ENCODE data around the gene FAM241B. TPM values are rescaled to one million over a fixed set of nuclear protein-coding genes. Genes with fewer than 3 reads are reported as not detected.
A peak's percentile ranks its signal among the peaks of the same experiment; 100 is the strongest.

FAM241B gene
- polyA plus RNA-seq, 3 donors from 2014 or later = 0.47 to 0.84 TPM; not detected in 1

- no peaks in the 10 kb centered on the region for H3K36me3 Mint-ChIP-seq
- no peaks in the 10 kb centered on the region for H3K9me3 Mint-ChIP-seq
- H3K27ac Mint-ChIP-seq = no peak overlapping the region
- H3K4me3 Mint-ChIP-seq = no peak overlapping the region
- DNase-seq = no peak
- H3K27me3 Mint-ChIP-seq (ENCODE audit: low read depth in 3 of 3) = peaks cover 0 to 2% (median 1%) of the 10 kb centered on the region in 3 donors
- peaks cover 10 to 14% of the 10 kb centered on the region in 2 donors for H3K4me1 Mint-ChIP-seq
Measured at GRCh38 chr10:69648461-69648860, 18.4 kb downstream of the FAM241B start.

GRCh38 chr10:69649786-69650550 is 19.9 kb downstream of the FAM241B start:
- no peaks in the 10 kb centered on the region for H3K9me3 Mint-ChIP-seq
- H3K27ac Mint-ChIP-seq = no peak overlapping the region
- DNase-seq = no peak
- peaks cover 0 to 2% (median 1%) of the 10 kb centered on the region in 3 donors for H3K27me3 Mint-ChIP-seq (ENCODE audit: low read depth in 3 of 3)
- H3K4me1 Mint-ChIP-seq = peaks cover 10 to 14% of the 10 kb centered on the region in 2 donors
- no peaks in the 10 kb centered on the region for H3K36me3 Mint-ChIP-seq
- H3K4me3 Mint-ChIP-seq = no peak overlapping the region

- peaks cover 10 to 14% of the 10 kb centered on the region in 2 donors for H3K4me1 Mint-ChIP-seq
- H3K27me3 Mint-ChIP-seq (ENCODE audit: low read depth in 3 of 3) = peaks cover 0 to 2% (median 1%) of the 10 kb centered on the region in 3 donors
- DNase-seq = no peak
- H3K4me3 Mint-ChIP-seq = peak overlapping the region in 1 of 5 donors; percentile 38
- H3K9me3 Mint-ChIP-seq = peaks cover 0 to under 1% (median 0%) of the 10 kb centered on the region in 6 donors
- no peaks in the 10 kb centered on the region for H3K36me3 Mint-ChIP-seq
- no peak overlapping the region for H3K27ac Mint-ChIP-seq
Measured at GRCh38 chr10:69650589-69651261, 20.7 kb downstream of the FAM241B start.

GRCh38 chr10:69651362-69651761 is 21.3 kb downstream of the FAM241B start:
- Mint-ChIP-seq H3K4me3 (no peak overlapping the region), H3K27ac (no peak overlapping the region)

GRCh38 chr10:69652111-69652856 is 22.2 kb downstream of the FAM241B start:
- Mint-ChIP-seq H3K27me3 (ENCODE audit: low read depth in 3 of 3) (peaks cover 0 to 2% (median 0%) of the 10 kb centered on the region in 3 donors), H3K9me3 (peaks cover 0 to 2% (median 0%) of the 10 kb centered on the region in 6 donors), H3K36me3 (no peaks in the 10 kb centered on the region), H3K27ac (no peak overlapping the region), H3K4me1 (peaks cover 10 to 14% of the 10 kb centered on the region in 2 donors), H3K4me3 (no peak overlapping the region)
- no peak for DNase-seq

More at GRCh38 chr10:69651362-69651761, 21.3 kb downstream of the FAM241B start:
- H3K36me3 Mint-ChIP-seq = no peaks in the 10 kb centered on the region
- H3K9me3 Mint-ChIP-seq = peaks cover 0 to 2% (median 0%) of the 10 kb centered on the region in 6 donors
- H3K27me3 Mint-ChIP-seq (ENCODE audit: low read depth in 3 of 3) = peaks cover 0 to 2% (median 1%) of the 10 kb centered on the region in 3 donors
- H3K4me1 Mint-ChIP-seq = peaks cover 10 to 14% of the 10 kb centered on the region in 2 donors
- no peak for DNase-seq

- peaks cover 0 to 5% (median 0%) of the 10 kb centered on the region in 3 donors for H3K27me3 Mint-ChIP-seq (ENCODE audit: low read depth in 3 of 3)
- no peak overlapping the region for H3K4me3 Mint-ChIP-seq
- peaks cover 10 to 14% of the 10 kb centered on the region in 2 donors for H3K4me1 Mint-ChIP-seq
- H3K27ac Mint-ChIP-seq = no peak overlapping the region
- no peaks in the 10 kb centered on the region for H3K36me3 Mint-ChIP-seq
- DNase-seq = no peak
- H3K9me3 Mint-ChIP-seq = peaks cover 0 to 2% (median 0%) of the 10 kb centered on the region in 6 donors
Measured at GRCh38 chr10:69652857-69653199, 22.8 kb downstream of the FAM241B start.

- H3K4me3 Mint-ChIP-seq = no peak overlapping the region
- H3K4me1 Mint-ChIP-seq = peaks cover 10 to 14% of the 10 kb centered on the region in 2 donors
- peaks cover 0 to 2% (median 0%) of the 10 kb centered on the region in 6 donors for H3K9me3 Mint-ChIP-seq
- peaks cover 0 to 10% (median 0%) of the 10 kb centered on the region in 3 donors for H3K27me3 Mint-ChIP-seq (ENCODE audit: low read depth in 3 of 3)
- no peaks in the 10 kb centered on the region for H3K36me3 Mint-ChIP-seq
- no peak for DNase-seq
- no peak overlapping the region for H3K27ac Mint-ChIP-seq
Measured at GRCh38 chr10:69653561-69653960, 23.5 kb downstream of the FAM241B start.

- Mint-ChIP-seq H3K27me3 (ENCODE audit: low read depth in 3 of 3) (peaks cover 0 to 13% (median 0%) of the 10 kb centered on the region in 3 donors), H3K4me3 (no peak overlapping the region), H3K9me3 (peaks cover 0 to 2% (median 0%) of the 10 kb centered on the region in 6 donors), H3K36me3 (no peaks in the 10 kb centered on the region), H3K27ac (no peak overlapping the region), H3K4me1 (peaks cover 10 to 14% of the 10 kb centered on the region in 2 donors)
- no peak for DNase-seq
Measured at GRCh38 chr10:69655124-69655867, 25.2 kb downstream of the FAM241B start.

- Mint-ChIP-seq H3K36me3 (no peaks in the 10 kb centered on the region), H3K27me3 (ENCODE audit: low read depth in 3 of 3) (peaks cover 0 to 13% (median 0%) of the 10 kb centered on the region in 3 donors), H3K4me1 (peaks cover 8 to 10% of the 10 kb centered on the region in 2 donors), H3K4me3 (no peak overlapping the region), H3K27ac (no peak overlapping the region), H3K9me3 (peaks cover 0 to 2% (median 0%) of the 10 kb centered on the region in 6 donors)
- no peak for DNase-seq
Measured at GRCh38 chr10:69655868-69656555, 26.0 kb downstream of the FAM241B start.

- Mint-ChIP-seq H3K4me3 (no peak overlapping the region), H3K36me3 (no peaks in the 10 kb centered on the region), H3K27ac (no peak overlapping the region), H3K4me1 (peaks cover 1 to 2% of the 10 kb centered on the region in 2 donors), H3K27me3 (ENCODE audit: low read depth in 3 of 3) (peaks cover 0 to 13% (median 0%) of the 10 kb centered on the region in 3 donors), H3K9me3 (peaks cover 0 to 2% (median 0%) of the 10 kb centered on the region in 6 donors)
- DNase-seq = no peak
Measured at GRCh38 chr10:69656742-69657269, 26.8 kb downstream of the FAM241B start.

- DNase-seq = no peak
- H3K27me3 Mint-ChIP-seq (ENCODE audit: low read depth in 3 of 3) = peaks cover 0 to 13% (median 0%) of the 10 kb centered on the region in 3 donors
- H3K9me3 Mint-ChIP-seq = peaks cover 0 to 2% (median 0%) of the 10 kb centered on the region in 6 donors
- no peaks in the 10 kb centered on the region for H3K36me3 Mint-ChIP-seq
- H3K27ac Mint-ChIP-seq = no peak overlapping the region
- no peak overlapping the region for H3K4me3 Mint-ChIP-seq
- H3K4me1 Mint-ChIP-seq = no peaks in the 10 kb centered on the region
Measured at GRCh38 chr10:69657430-69657829, 27.4 kb downstream of the FAM241B start.

GRCh38 chr10:69657866-69658265 is 27.8 kb downstream of the FAM241B start:
- Mint-ChIP-seq H3K27ac (no peak overlapping the region), H3K9me3 (peaks cover 0 to 2% (median 0%) of the 10 kb centered on the region in 6 donors), H3K27me3 (ENCODE audit: low read depth in 3 of 3) (peaks cover 0 to 13% (median 3%) of the 10 kb centered on the region in 3 donors), H3K36me3 (no peaks in the 10 kb centered on the region), H3K4me1 (no peaks in the 10 kb centered on the region), H3K4me3 (no peak overlapping the region)
- no peak for DNase-seq

All from immature natural killer cell (primary cell).